Choroid plexus epithelial cell (primary cell): ENCODE results near the gene RBMS3.

Source experiments
- DNase-seq: peaks from one replicate; pipeline ENCODE4 v3.0.0-alpha.2; 2010; ENCODE audit warnings: low read depth
- H3K4me3 ChIP-seq: 2 replicates; pipeline ENCODE4 v1.5.1; 2011; ENCODE audit warnings: low read depth, mild to moderate bottlenecking, control low read depth, low read length, moderate library complexity
- TF ChIP-seq, protein P1 (sequence below): conservative IDR thresholded peaks from 2 replicates; pipeline ENCODE4 v1.5.1; 2011; ENCODE audit warnings: low read depth, mild to moderate bottlenecking, control low read depth, inconsistent platforms, low read length, moderate library complexity

RBMS3 gene

DNA sequence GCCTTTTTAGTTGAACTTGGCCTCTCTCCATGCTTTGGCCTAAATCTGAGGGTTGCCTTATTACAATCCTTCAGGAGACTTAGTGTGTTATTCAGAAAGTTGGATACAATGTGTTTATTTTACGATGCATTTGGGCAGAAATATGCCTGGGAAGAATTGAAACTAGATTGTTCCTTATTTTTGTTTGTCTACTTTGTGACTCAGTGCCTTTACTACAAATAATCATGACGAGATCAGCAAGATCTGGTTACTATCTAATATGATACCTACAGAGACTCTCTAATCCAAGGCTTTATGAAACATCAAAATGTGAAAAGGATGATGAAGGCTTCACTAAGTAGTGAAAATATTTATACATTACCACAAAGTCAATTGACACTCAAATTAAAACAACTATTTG is 82.2 kb downstream of the RBMS3 start:
- DNase-seq, result no peak
- TF ChIP-seq, protein P1, sequence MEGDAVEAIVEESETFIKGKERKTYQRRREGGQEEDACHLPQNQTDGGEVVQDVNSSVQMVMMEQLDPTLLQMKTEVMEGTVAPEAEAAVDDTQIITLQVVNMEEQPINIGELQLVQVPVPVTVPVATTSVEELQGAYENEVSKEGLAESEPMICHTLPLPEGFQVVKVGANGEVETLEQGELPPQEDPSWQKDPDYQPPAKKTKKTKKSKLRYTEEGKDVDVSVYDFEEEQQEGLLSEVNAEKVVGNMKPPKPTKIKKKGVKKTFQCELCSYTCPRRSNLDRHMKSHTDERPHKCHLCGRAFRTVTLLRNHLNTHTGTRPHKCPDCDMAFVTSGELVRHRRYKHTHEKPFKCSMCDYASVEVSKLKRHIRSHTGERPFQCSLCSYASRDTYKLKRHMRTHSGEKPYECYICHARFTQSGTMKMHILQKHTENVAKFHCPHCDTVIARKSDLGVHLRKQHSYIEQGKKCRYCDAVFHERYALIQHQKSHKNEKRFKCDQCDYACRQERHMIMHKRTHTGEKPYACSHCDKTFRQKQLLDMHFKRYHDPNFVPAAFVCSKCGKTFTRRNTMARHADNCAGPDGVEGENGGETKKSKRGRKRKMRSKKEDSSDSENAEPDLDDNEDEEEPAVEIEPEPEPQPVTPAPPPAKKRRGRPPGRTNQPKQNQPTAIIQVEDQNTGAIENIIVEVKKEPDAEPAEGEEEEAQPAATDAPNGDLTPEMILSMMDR, result no peak
- H3K4me3 ChIP-seq, result no peak overlapping the region

DNA sequence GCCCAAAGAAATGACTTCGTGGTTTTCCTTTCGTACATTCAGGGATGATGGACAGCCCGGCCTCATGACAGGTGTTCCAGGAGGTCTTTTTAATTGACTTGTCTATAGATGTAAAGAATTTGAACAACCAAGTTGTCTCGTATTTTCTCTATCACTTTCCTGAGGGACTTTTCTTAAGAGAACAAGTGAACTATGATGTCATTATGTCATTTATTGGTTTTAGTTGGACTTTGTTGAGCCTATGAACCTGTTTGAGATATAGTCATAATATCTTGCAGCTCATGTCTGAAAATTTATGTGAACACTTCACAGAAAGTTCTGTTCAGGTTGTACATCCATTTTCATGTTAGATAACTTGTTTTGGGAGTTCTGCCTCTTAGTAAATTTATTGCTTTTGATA is 89.2 kb downstream of the RBMS3 start:
- TF ChIP-seq, protein P1, result no peak
- DNase-seq, result no peak
- no peak overlapping the region for H3K4me3 ChIP-seq

DNA sequence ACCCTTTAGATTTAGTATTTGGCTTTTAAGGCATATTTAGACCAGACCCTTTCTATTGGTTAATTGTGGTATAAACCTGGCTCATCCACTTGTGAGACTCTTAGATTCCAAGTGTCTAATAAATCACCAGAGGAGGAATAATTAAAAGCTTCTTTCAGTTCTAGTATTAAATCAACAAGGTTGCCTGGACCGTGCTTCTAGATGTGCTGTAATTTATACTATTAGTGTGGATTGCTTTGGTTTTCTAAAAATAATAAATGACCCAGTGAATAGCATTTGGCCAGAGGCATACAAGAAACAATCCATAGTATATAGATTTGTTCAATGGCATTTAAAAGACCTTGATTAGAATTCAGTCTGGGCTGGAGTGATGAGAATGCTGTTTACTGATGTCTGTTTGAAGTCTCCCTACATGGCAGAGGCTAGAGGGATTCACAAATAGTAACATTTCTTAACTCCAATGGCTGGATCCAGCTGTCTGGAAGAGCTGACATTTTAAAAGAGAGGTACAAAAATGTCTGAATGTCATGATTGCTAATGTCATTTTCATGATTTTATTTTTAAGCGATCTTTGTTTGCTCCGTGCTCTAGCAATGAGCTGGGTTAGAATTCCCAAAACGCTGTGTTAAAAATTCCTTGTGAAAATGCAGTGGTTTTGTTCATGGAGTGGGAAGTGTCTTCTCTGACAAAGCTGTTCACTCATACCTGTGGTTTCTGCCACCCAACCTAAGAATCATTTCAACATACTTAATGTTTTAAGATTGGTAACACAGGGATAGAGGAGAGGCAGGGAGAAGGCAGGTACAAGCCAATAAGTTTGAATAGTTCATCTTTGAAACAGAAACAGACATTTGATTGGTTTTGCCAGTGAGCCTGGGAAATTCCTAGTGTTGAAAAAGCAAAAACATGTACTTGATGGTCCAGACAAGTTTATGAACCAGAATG is 89.9 kb downstream of the RBMS3 start:
- no peak for DNase-seq
- no peak overlapping the region for H3K4me3 ChIP-seq
- TF ChIP-seq, protein P1, result no peak

DNA sequence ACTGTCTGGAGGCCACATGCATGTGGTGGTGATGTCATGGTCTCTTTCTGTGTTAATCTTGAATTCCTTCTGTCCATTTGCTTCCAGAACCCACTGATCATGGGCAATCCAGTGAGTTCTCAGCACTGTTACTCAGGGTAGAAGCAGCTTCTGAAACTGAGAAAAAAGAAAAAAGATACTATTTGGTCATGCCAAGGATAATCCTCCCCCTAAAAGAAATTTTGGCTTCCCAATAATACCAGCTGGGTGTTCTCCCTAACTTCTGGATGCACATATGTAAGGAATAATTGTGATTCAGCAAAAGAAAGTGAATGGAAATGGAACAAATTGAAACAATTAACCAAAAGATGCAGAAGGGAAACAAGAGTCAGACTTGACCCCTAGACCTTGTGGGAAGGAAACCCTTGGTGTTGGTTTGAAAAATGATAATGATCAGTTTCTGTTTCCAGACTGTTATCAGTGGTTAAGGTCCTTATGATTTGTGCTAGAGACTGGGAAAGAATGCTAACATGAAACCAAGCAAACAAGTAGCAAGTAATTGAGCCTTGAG is 92.3 kb downstream of the RBMS3 start:
- TF ChIP-seq, protein P1, result no peak
- H3K4me3 ChIP-seq, result no peak overlapping the region
- peak; percentile 70 for DNase-seq

DNA sequence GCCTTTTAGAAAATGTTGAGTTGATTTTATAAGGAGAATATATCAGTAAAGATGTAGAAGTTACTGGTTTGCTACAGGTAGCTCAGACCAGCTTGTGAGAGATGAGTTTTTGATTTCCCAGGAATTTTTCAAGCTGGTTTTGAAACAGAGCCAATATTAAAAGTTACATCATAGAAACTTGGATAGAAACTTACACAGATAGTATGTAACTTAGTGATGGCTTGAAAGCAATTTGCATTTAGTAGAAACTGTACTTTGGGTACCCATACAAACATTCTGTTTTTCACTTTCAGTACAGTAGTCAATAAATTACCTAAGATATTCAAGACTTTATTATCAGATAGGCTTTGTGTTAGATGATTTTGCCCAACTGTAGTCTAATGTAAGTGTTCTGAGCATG is 93.4 kb downstream of the RBMS3 start:
- peak; percentile 14 for DNase-seq
- TF ChIP-seq, protein P1, result no peak
- no peak overlapping the region for H3K4me3 ChIP-seq

DNA sequence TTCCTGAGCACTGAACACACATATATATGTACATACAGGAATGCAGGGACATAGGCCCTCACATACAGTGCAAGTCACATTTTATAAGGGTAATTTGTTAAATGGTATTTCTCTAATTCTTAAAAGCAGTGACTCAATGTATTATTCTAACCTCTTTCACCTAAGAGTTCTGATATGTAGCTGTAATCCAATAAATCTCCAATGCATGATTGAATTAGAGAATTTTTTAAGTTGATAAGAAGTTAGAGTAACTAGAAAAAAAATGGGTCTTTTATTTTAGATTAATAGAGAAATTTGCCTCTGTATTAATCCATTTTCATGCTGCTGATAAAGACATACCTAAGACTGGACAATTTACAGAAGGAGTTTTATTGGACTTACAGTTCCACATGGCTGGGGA is 98.2 kb downstream of the RBMS3 start:
- no peak for DNase-seq
- H3K4me3 ChIP-seq, result no peak overlapping the region
- TF ChIP-seq, protein P1, result no peak

DNA sequence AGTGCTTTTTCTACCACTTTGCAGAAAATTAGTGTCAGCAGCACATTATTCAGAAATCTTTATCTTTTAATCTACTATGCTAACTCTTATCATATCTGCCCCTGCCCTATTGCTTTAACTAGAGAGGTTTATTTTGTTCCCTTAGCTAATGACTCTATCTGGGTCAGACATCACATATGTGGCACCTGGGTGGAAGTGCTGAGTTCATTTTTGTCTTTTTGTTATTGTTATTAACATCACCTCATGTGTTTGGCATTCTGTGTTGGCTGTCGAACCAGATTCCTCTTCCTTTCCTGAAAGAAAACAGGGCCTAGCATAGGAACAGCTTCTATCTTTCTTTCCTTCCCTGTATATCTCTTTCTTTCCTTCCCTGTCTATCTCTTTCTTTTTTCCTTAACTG is 100.7 kb downstream of the RBMS3 start:
- TF ChIP-seq, protein P1, result no peak
- no peak overlapping the region for H3K4me3 ChIP-seq
- DNase-seq, result peak; percentile 67
